Naive thymus-derived CD4-positive, alpha-beta T cell (primary cell): Measurements from ENCODE around the gene NELFB. TPM values are rescaled to one million over a fixed set of nuclear protein-coding genes. Genes with fewer than 3 reads are reported as not detected.

ENCODE experiments used
- ATAC-seq: fragments of 150-1000 bp; cut with Tn5 transposase; 2 replicates; pipeline ENCODE4 v1.10.0; 2021; ENCODE audit warnings: mild to moderate bottlenecking, moderate library complexity
- CTCF ChIA-PET: fragments of 350-600 bp; sonication (Branson Sonifier 250); formaldehyde crosslinking; loops from one replicate; lab custom pipeline; 2021; ENCODE audit warnings: antibody characterized with exemption; lab: Charles Lee
- POLR2A ChIA-PET: fragments of 350-600 bp; sonication (Branson Sonifier 250); formaldehyde crosslinking; loops from one replicate; lab custom pipeline; 2021; ENCODE audit warnings: antibody characterized with exemption, inconsistent platforms; lab: Charles Lee
- DNase-seq, 9 donors: peaks; one replicate each; pipeline versions ENCODE4 v3.0.0 to v3.0.0-alpha.2; 2020 to 2022; ENCODE audit warnings: mixed read lengths in 1 of 9
- H3K27ac ChIP-seq: one replicate; pipeline ENCODE4 v1.7.0; 2013; ENCODE audit warnings: mild to moderate bottlenecking, low read depth, low read length, moderate library complexity
- H3K27me3 ChIP-seq, 2 donors: one replicate each; pipeline ENCODE4 v1.7.0; 2013; ENCODE audit warnings: low read length in 2 of 2, mild to moderate bottlenecking in 2 of 2, moderate library complexity in 2 of 2; ENCODE audit not compliant: control insufficient read depth in 2 of 2, insufficient read depth in 2 of 2
- H3K36me3 ChIP-seq, 3 experiments: 1 replicate in 2 of 3; 2 replicates in 1 of 3; pipeline ENCODE4 v1.7.0; 2013; ENCODE audit warnings: low read length in 3 of 3, mild to moderate bottlenecking in 3 of 3, moderate library complexity in 1 of 3; ENCODE audit not compliant: insufficient read depth in 3 of 3, control insufficient read depth in 2 of 3
- H3K4me1 ChIP-seq, 2 donors: one replicate each; pipeline ENCODE4 v1.7.0; 2013; ENCODE audit warnings: low read length in 2 of 2, mild to moderate bottlenecking in 2 of 2, moderate library complexity in 1 of 2; ENCODE audit not compliant: control insufficient read depth in 2 of 2, insufficient read depth in 2 of 2
- H3K4me3 ChIP-seq: 2 replicates; pipeline ENCODE4 v1.7.0; 2013; ENCODE audit warnings: mild to moderate bottlenecking, low read length
- H3K9me3 ChIP-seq, 3 experiments: 1 replicate in 2 of 3; 2 replicates in 1 of 3; pipeline ENCODE4 v1.7.0; 2013; ENCODE audit warnings: low read length in 3 of 3; ENCODE audit not compliant: control insufficient read depth in 2 of 3
- H3K27ac Mint-ChIP-seq, 9 donors: one replicate each; pipeline ENCODE4 v1.8.0; 2020 to 2022; ENCODE audit warnings: mixed read lengths in 9 of 9, mild to moderate bottlenecking in 8 of 9, moderate library complexity in 5 of 9, inconsistent platforms in 2 of 9
- H3K27me3 Mint-ChIP-seq, 5 donors: one replicate each; pipeline ENCODE4 v1.8.0; 2021 to 2022; ENCODE audit warnings: mixed read lengths in 5 of 5, mild to moderate bottlenecking in 1 of 5
- H3K36me3 Mint-ChIP-seq, 5 donors: one replicate each; pipeline ENCODE4 v1.8.0; 2020 to 2022; ENCODE audit warnings: mixed read lengths in 5 of 5, mild to moderate bottlenecking in 3 of 5, inconsistent platforms in 1 of 5
- H3K4me1 Mint-ChIP-seq, 7 donors: one replicate each; pipeline ENCODE4 v1.8.0; 2020 to 2022; ENCODE audit warnings: mixed read lengths in 7 of 7, mild to moderate bottlenecking in 3 of 7, inconsistent platforms in 1 of 7
- H3K4me3 Mint-ChIP-seq, 10 donors: one replicate each; pipeline ENCODE4 v1.8.0; 2020 to 2022; ENCODE audit warnings: mild to moderate bottlenecking in 10 of 10, mixed read lengths in 10 of 10, moderate library complexity in 6 of 10, inconsistent platforms in 2 of 10
- H3K9me3 Mint-ChIP-seq, 11 donors: one replicate each; pipeline ENCODE4 v1.8.0; 2020 to 2022; ENCODE audit warnings: mixed read lengths in 11 of 11, mild to moderate bottlenecking in 4 of 11, inconsistent platforms in 1 of 11, moderate library complexity in 1 of 11
- intact Hi-C, 2 donors: fragments of 100-400 bp; cut with micrococcal nuclease; formaldehyde crosslinking; loops; one replicate each; pipeline ENCODE4 v1.15.1; 2023
- polyA plus RNA-seq, 2 donors: library from polyadenylated mRNA; unstranded; fragments of 300-500 nt; fragmentation: Illumina TruSeq; gene quantifications; one replicate each; pipeline ENCODE4 v1.2.3, GENCODE V29; 2021
- total RNA-seq, 6 experiments: library from RNA in 5 of 6; stranded (reverse) in 5 of 6; gene quantifications; 1 replicate in 5 of 6; 2 replicates in 1 of 6; pipeline ENCODE4 v1.2.3 and lab custom pipeline; 2021 to 2026

The NELFB gene
- total and polyA plus RNA-seq, 7 experiments from 2014 or later: 22.9 to 64.2 (median 38.9) TPM

DNA sequence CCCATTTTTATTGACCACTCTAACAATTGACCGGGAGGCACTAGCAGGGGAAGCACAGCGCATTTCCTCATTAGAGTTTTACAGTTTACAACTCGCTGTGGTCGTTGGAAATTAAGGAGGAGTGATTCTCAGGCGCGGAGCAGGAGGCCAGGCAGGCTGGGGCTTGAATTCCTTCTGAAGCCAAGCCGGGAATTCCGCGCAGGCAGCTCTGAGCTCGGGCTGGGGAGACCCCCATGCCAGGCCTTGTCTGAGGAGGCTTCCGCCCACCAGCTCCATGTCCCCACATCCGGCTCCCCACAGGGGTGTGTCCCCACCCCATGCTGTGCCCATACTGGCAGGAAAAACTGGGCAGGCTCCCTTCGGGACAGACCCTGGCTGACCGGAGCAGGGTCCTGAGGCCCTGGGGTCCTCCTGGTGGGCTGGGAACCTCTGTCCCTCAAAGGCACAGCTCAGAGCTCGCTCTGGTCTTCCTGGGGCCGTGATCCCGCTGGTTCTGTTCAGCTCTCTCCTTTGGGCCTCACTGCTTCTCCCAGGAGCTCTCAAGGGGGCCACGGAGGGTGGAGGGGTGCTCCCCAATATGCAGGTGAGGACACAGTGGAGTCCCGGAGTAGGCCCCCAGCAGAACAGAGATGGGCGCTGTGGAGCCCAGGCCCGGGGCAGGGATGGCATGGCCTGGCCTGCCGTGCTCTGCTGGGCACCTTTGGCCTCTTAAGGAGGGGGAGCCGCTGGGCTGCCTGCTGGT, 48.2 kb downstream of the NELFB start:
- no peak for ATAC-seq
- H3K27ac ChIP-seq: no peak overlapping the region
- peaks cover 7 to 27% of the 10 kb centered on the region in 2 donors for H3K4me1 ChIP-seq
- H3K36me3 ChIP-seq: no peaks in the 10 kb centered on the region
- H3K9me3 ChIP-seq: no peaks in the 10 kb centered on the region
- Mint-ChIP-seq H3K36me3 (no peaks in the 10 kb centered on the region), H3K4me3 (peak overlapping the region in 9 of 10 donors; percentile 6 to 66 (median 36)), H3K27ac (peak overlapping the region in 2 of 9 donors; percentile 7 to 26), H3K27me3 (peaks cover 0 to 24% (median 4%) of the 10 kb centered on the region in 5 donors), H3K4me1 (peaks cover 0 to 14% (median 11%) of the 10 kb centered on the region in 7 donors), H3K9me3 (no peaks in the 10 kb centered on the region)
- H3K27me3 ChIP-seq: peaks cover 15 to 18% of the 10 kb centered on the region in 2 donors
- DNase-seq: peak in 1 of 9 donors; percentile 12
- ChIA-PET CTCF (no interaction called here), POLR2A (interaction anchor here (1.2 kb wide), 1 partner anchor 576 kb away, joined by 3 read pairs; no protein-coding TSS in a partner anchor)
- intact Hi-C loops: loop anchor here (2.0 to 10.0 kb wide), 5 partner anchors 63 to 251 kb away; partner anchors contain the start of genes EXD3 (in 1 of the 2), MRPL41 (in 1 of the 2), NOXA1 (in 1 of the 2) and PNPLA7 (in 1 of the 2)
- no peak overlapping the region for H3K4me3 ChIP-seq

DNA sequence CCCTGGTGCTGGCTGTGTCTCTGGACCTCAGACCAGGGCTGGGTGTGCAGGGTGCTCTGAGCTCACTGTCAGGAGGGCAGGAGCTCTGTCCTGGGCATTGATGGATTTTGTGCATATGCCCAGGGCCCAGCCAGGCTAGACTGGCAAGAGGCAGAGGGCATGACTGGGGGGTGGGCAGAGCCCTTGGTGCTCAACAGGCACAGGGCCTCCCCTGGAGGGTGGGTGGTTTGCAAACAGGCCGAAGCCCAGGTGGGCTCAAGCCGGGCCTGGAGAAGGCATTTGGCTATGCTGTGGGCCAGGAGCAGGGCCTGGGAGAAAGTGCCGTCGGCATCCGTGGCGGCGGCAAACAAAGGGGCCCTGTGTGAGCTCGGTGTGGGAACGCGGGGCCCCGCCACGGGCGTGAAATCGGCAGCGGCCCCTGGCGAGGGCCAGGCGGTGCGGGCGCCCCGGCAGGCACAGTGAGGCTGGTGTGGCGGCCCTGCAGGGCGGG, 48.8 kb downstream of the NELFB start:
- H3K4me3 Mint-ChIP-seq: peak overlapping the region in 5 of 10 donors; percentile 6 to 66 (median 32)
- Histone ChIP-seq H3K36me3 (no peaks in the 10 kb centered on the region), H3K4me3 (no peak overlapping the region), H3K9me3 (no peaks in the 10 kb centered on the region), H3K4me1 (peaks cover 7 to 27% of the 10 kb centered on the region in 2 donors), H3K27ac (no peak overlapping the region), H3K27me3 (peaks cover 12 to 15% of the 10 kb centered on the region in 2 donors)
- peak overlapping the region in 1 of 9 donors; percentile 7 for H3K27ac Mint-ChIP-seq
- ATAC-seq: no peak
- peak in 1 of 9 donors; percentile 14 for DNase-seq
- H3K4me1 Mint-ChIP-seq: peaks cover 0 to 14% (median 11%) of the 10 kb centered on the region in 7 donors
- peaks cover 0 to 18% (median 4%) of the 10 kb centered on the region in 5 donors for H3K27me3 Mint-ChIP-seq
- ChIA-PET CTCF (no interaction called here), POLR2A (interaction anchor here (1.1 to 1.2 kb wide), 2 partner anchors 17 to 576 kb away, joined by 3 read pairs; no protein-coding TSS in a partner anchor)
- no peaks in the 10 kb centered on the region for H3K36me3 Mint-ChIP-seq
- intact Hi-C loops: loop anchor here (2.0 to 10.0 kb wide), 5 partner anchors 63 to 251 kb away; partner anchors contain the start of genes EXD3 (in 1 of the 2), MRPL41 (in 1 of the 2), NOXA1 (in 1 of the 2) and PNPLA7 (in 1 of the 2)
- no peaks in the 10 kb centered on the region for H3K9me3 Mint-ChIP-seq

DNA sequence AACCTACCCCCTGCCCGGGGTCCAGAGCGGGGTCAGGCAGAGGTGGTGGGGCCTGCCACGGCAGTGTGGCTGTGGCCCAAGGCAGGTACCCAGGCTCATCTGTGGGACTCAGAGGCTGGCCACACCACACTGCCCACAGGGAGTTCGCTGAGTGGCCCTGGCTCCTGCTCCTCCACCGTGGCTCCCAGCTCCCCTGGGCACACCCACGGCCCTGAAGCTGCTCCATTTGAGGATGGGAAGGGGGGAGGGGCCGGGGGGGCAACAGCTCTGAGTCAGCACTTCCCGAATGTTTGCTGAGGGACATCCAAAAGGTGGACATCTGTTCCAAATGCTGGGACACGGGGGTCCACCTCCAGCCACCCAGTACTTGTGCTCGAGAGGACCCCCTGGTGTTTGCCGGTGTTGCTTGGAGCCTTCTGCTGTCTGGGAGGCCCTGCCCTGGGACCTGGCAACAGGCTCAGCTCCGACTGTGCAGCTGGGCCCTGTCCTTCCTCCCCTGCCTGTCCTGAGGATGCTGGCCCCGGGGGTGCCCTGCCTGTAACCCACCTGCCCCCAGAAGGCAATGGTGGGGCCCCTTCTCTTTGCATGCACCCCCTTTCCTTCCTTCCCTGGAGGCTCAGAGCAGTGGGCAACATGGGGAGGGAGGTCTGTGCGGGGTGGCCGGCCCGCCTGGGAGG, 49.4 kb downstream of the NELFB start:
- intact Hi-C loops: loop anchor here (5.0 to 10.0 kb wide), 3 partner anchors 118 to 250 kb away; partner anchors contain the start of genes EXD3 (in 1 of the 2), MRPL41 (in 1 of the 2), NOXA1 (in 1 of the 2) and PNPLA7 (in 1 of the 2)
- DNase-seq (no peak), ATAC-seq (no peak)
- Mint-ChIP-seq H3K9me3 (no peaks in the 10 kb centered on the region), H3K36me3 (no peaks in the 10 kb centered on the region), H3K4me1 (peaks cover 0 to 14% (median 11%) of the 10 kb centered on the region in 7 donors), H3K4me3 (no peak overlapping the region), H3K27ac (peak overlapping the region in 1 of 9 donors; percentile 29), H3K27me3 (peaks cover 0 to 13% (median 4%) of the 10 kb centered on the region in 5 donors)
- Histone ChIP-seq H3K4me1 (peaks cover 7 to 27% of the 10 kb centered on the region in 2 donors), H3K27me3 (peaks cover 6 to 10% of the 10 kb centered on the region in 2 donors), H3K9me3 (no peaks in the 10 kb centered on the region), H3K4me3 (no peak overlapping the region), H3K36me3 (no peaks in the 10 kb centered on the region), H3K27ac (no peak overlapping the region)
- CTCF ChIA-PET: no interaction called here
- POLR2A ChIA-PET: interaction anchor here (1.1 kb wide), 1 partner anchor 16 kb away, joined by 3 read pairs; no protein-coding TSS in a partner anchor

DNA sequence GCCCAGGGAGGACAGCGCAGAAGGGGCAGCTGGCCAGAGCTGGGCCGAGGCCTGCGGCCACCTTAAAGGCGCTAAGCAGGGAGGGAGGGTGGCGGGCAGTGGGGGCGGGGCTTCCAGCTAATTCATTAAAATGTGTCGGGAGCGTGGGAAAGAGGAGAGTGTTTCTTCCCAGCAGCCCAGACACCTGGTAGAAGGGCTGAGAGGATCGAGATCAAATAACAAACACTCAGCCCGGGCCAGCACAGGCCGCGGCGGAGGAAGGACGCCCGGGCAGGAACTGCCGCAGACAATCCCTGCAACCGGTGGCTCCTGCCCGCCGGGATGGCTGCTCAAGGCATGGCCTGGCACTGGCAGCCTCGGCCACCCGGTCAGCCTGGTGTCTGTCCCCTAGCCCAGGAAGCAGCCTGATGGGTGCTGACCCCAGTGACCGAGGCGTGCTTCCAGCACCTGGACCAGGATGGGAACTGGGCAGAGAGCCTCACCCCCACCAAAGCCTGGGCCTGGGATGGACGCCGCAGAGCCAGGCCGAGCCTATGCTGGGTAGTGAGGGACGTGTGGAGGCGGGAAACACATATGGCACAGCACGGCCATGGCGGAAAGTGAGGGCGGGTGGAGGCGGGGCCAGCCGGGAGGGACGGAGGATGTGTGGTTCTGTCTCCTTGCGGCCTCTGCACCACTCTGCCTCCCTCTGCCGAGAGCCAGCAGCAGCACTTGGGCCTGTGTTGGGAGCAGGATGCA, 50.1 kb downstream of the NELFB start:
- H3K9me3 Mint-ChIP-seq: no peaks in the 10 kb centered on the region
- H3K27ac Mint-ChIP-seq: peak overlapping the region in 1 of 9 donors; percentile 78
- peak in 6 of 9 donors; percentile 28 to 66 (median 41) for DNase-seq
- peaks cover 0 to 8% (median 0%) of the 10 kb centered on the region in 5 donors for H3K27me3 Mint-ChIP-seq
- Histone ChIP-seq H3K36me3 (no peaks in the 10 kb centered on the region), H3K27ac (no peak overlapping the region), H3K4me1 (peaks cover 7 to 27% of the 10 kb centered on the region in 2 donors), H3K27me3 (peaks cover 0 to 4% of the 10 kb centered on the region in 2 donors), H3K4me3 (peak overlapping the region; percentile 35), H3K9me3 (no peaks in the 10 kb centered on the region)
- POLR2A ChIA-PET: no interaction called here
- intact Hi-C loops: loop anchor here (10.0 kb wide), 2 partner anchors 230 to 250 kb away; partner anchors contain the start of genes MRPL41 (in 1 of the 2) and PNPLA7 (in 1 of the 2)
- peak overlapping the region in 8 of 10 donors; percentile 46 to 69 (median 50) for H3K4me3 Mint-ChIP-seq
- H3K4me1 Mint-ChIP-seq: peaks cover 0 to 11% (median 8%) of the 10 kb centered on the region in 7 donors
- H3K36me3 Mint-ChIP-seq: no peaks in the 10 kb centered on the region
- CTCF ChIA-PET: no interaction called here
- ATAC-seq: peak; percentile 40

DNA sequence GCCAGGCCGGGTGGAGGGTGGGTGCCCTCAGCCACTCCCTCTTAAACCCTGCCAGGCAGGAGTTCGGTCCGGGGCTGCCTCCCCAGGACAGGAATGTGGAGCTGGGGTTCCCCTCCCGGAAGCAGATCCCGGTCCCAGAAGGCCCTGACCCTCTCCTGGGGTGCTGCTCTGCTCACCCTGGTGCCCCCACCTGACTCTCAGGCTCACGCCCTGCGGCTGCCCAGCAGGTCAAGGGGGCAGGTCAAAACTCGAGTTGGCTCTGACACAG, 50.6 kb downstream of the NELFB start:
- H3K4me3 Mint-ChIP-seq: peak overlapping the region in 5 of 10 donors; percentile 46 to 69 (median 49)
- H3K9me3 Mint-ChIP-seq: no peaks in the 10 kb centered on the region
- intact Hi-C loops: loop anchor here (10.0 kb wide), 2 partner anchors 229 to 249 kb away; partner anchors contain the start of genes MRPL41 (in 1 of the 2) and PNPLA7 (in 1 of the 2)
- H3K27me3 Mint-ChIP-seq: peaks cover 0 to 4% (median 0%) of the 10 kb centered on the region in 5 donors
- ATAC-seq (no peak), DNase-seq (peak in 1 of 9 donors; percentile 8)
- POLR2A ChIA-PET: interaction anchor here (0.6 kb wide), 1 partner anchor 496 kb away, joined by 3 read pairs; no protein-coding TSS in a partner anchor
- no peaks in the 10 kb centered on the region for H3K9me3 ChIP-seq
- no peaks in the 10 kb centered on the region for H3K36me3 Mint-ChIP-seq
- H3K4me3 ChIP-seq: no peak overlapping the region
- H3K27me3 ChIP-seq: no peaks in the 10 kb centered on the region
- no peaks in the 10 kb centered on the region for H3K36me3 ChIP-seq
- CTCF ChIA-PET: no interaction called here
- peaks cover 3 to 24% of the 10 kb centered on the region in 2 donors for H3K4me1 ChIP-seq
- no peak overlapping the region for H3K27ac ChIP-seq
- H3K4me1 Mint-ChIP-seq: peaks cover 0 to 9% (median 6%) of the 10 kb centered on the region in 7 donors
- H3K27ac Mint-ChIP-seq: peak overlapping the region in 1 of 9 donors; percentile 78
